ENCODE measurements around the gene WDR45. TPM values are rescaled to one million over a fixed set of nuclear protein-coding genes. Genes with fewer than 3 reads are reported as not detected.

The WDR45 gene
- total RNA-seq, 1 experiment from 2014 or later: 36.7 TPM

- BruUV-seq (replicated peaks): no TSS peak
- Histone ChIP-seq H3K27ac (no peak overlapping the region), H3K4me3 (no peak overlapping the region), H3K9me3 (ENCODE audit: insufficient read depth, low read depth) (no peaks in the 10 kb centered on the region), H3K36me3 (ENCODE audit: low read depth) (no peaks in the 10 kb centered on the region), H4K20me1 (ENCODE audit: insufficient read depth) (no peaks in the 10 kb centered on the region), H3K9me2 (ENCODE audit: insufficient read depth) (no peaks in the 10 kb centered on the region), H3F3A (ENCODE audit: insufficient read depth, low read depth) (no peaks in the 10 kb centered on the region), H3K4me1 (replicated peaks; ENCODE audit: insufficient read depth) (no peaks in the 10 kb centered on the region), H3K4me2 (no peak overlapping the region), H3K27me3 (ENCODE audit: insufficient read depth, low read depth) (no peaks in the 10 kb centered on the region), H2AFZ (no peak overlapping the region), H3K79me2 (ENCODE audit: low read depth) (no peaks in the 10 kb centered on the region)
- no peak for TF ChIP-seq EZH2 (IDR thresholded peaks at IDR 0.05; ENCODE audit: low read depth)
- TF ChIP-seq, protein P1, sequence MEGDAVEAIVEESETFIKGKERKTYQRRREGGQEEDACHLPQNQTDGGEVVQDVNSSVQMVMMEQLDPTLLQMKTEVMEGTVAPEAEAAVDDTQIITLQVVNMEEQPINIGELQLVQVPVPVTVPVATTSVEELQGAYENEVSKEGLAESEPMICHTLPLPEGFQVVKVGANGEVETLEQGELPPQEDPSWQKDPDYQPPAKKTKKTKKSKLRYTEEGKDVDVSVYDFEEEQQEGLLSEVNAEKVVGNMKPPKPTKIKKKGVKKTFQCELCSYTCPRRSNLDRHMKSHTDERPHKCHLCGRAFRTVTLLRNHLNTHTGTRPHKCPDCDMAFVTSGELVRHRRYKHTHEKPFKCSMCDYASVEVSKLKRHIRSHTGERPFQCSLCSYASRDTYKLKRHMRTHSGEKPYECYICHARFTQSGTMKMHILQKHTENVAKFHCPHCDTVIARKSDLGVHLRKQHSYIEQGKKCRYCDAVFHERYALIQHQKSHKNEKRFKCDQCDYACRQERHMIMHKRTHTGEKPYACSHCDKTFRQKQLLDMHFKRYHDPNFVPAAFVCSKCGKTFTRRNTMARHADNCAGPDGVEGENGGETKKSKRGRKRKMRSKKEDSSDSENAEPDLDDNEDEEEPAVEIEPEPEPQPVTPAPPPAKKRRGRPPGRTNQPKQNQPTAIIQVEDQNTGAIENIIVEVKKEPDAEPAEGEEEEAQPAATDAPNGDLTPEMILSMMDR (conservative IDR thresholded peaks at IDR 0.05): no peak
- intact Hi-C loops (cut with micrococcal nuclease; ENCODE audit: unreplicated experiment): no loop called here
- POLR2A ChIA-PET (ENCODE audit: unreplicated experiment): no interaction called here
- no peak for DNase-seq
- CTCF ChIA-PET: no interaction called here
Observed at GRCh38 chrX:49116716-49117115, 37.0 kb upstream of the WDR45 start.

GRCh38 chrX:49116076-49116475 lies 36.4 kb upstream of the WDR45 start:
- no peak for DNase-seq
- H3K4me2 ChIP-seq: no peak overlapping the region
- no peaks in the 10 kb centered on the region for H3K79me2 ChIP-seq (ENCODE audit: low read depth)
- H3K27ac ChIP-seq: no peak overlapping the region
- intact Hi-C loops (cut with micrococcal nuclease; ENCODE audit: unreplicated experiment): no loop called here
- no peak for TF ChIP-seq EZH2 (IDR thresholded peaks at IDR 0.05; ENCODE audit: low read depth)
- TF ChIP-seq, protein P1 (conservative IDR thresholded peaks at IDR 0.05): no peak
- H3F3A ChIP-seq (ENCODE audit: insufficient read depth, low read depth): no peaks in the 10 kb centered on the region
- no peaks in the 10 kb centered on the region for H3K9me2 ChIP-seq (ENCODE audit: insufficient read depth)
- no peaks in the 10 kb centered on the region for H3K27me3 ChIP-seq (ENCODE audit: insufficient read depth, low read depth)
- H3K4me1 ChIP-seq (replicated peaks; ENCODE audit: insufficient read depth): no peaks in the 10 kb centered on the region
- H3K4me3 ChIP-seq: no peak overlapping the region
- POLR2A ChIA-PET (ENCODE audit: unreplicated experiment): no interaction called here
- H4K20me1 ChIP-seq (ENCODE audit: insufficient read depth): no peaks in the 10 kb centered on the region
- CTCF ChIA-PET: no interaction called here
- H3K9me3 ChIP-seq (ENCODE audit: insufficient read depth, low read depth): no peaks in the 10 kb centered on the region
- H2AFZ ChIP-seq: no peak overlapping the region
- no peaks in the 10 kb centered on the region for H3K36me3 ChIP-seq (ENCODE audit: low read depth)
- no TSS peak for BruUV-seq (replicated peaks)

DNA sequence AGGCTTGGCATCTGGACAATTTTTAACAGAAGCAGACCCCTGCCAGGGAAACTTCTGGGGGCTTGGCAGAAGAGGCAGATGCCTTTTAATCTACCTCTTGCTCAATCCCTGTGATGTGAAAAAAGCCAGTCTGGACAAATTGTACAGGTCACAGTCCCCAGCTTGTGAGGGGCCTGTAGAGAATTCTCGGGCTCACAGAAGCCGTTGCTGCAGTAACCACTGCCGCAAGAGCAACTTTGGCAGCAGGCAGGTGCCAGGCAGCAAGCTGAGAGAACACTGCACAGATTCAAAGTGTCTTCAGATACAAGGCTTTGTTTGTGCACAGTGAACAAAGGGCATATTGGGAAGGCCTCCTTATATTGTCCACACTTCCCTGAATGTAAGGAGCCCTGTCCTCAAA lies 32.1 kb upstream of the WDR45 start:
- Histone ChIP-seq H3K9me3 (ENCODE audit: insufficient read depth, low read depth) (no peaks in the 10 kb centered on the region), H3K4me2 (no peak overlapping the region), H3F3A (ENCODE audit: insufficient read depth, low read depth) (no peaks in the 10 kb centered on the region), H3K79me2 (ENCODE audit: low read depth) (no peaks in the 10 kb centered on the region), H3K27ac (no peak overlapping the region), H3K4me1 (replicated peaks; ENCODE audit: insufficient read depth) (no peaks in the 10 kb centered on the region), H3K9me2 (ENCODE audit: insufficient read depth) (no peaks in the 10 kb centered on the region), H3K4me3 (no peak overlapping the region), H4K20me1 (ENCODE audit: insufficient read depth) (no peaks in the 10 kb centered on the region), H2AFZ (no peak overlapping the region), H3K36me3 (ENCODE audit: low read depth) (no peaks in the 10 kb centered on the region), H3K27me3 (ENCODE audit: insufficient read depth, low read depth) (no peaks in the 10 kb centered on the region)
- no peak for DNase-seq
- intact Hi-C loops (cut with micrococcal nuclease; ENCODE audit: unreplicated experiment): no loop called here
- ChIA-PET POLR2A (ENCODE audit: unreplicated experiment) (no interaction called here), CTCF (interaction anchor here (0.7 kb wide), 1 partner anchor 22 kb away, joined by 3 read pairs; no protein-coding TSS in a partner anchor)
- TF ChIP-seq, protein P1 (conservative IDR thresholded peaks at IDR 0.05): no peak
- TF ChIP-seq EZH2 (IDR thresholded peaks at IDR 0.05; ENCODE audit: low read depth): no peak
- BruUV-seq (replicated peaks): no TSS peak
